Astrocyte of the spinal cord (primary cell): ENCODE measurements around the gene GALNT14.

Experiments
- DNase-seq: peaks from one replicate; pipeline ENCODE4 v3.0.0; 2011; ENCODE audit warnings: low read depth, low spot score
- H3K4me3 ChIP-seq: 2 replicates; pipeline ENCODE4 v1.5.1; 2011; ENCODE audit warnings: low read depth, mild to moderate bottlenecking, low read length, moderate library complexity
- CTCF ChIP-seq: IDR thresholded peaks from 2 replicates; pipeline ENCODE4 v1.5.1; 2012; ENCODE audit warnings: low read depth, mild to moderate bottlenecking, low read length, inconsistent platforms
- in situ Hi-C: cut with HindIII; loops from 2 replicates; pipeline ENCODE4 v1.10.0; 2017; ENCODE audit warnings: low sequenced_read_pairs

The GALNT14 gene

DNA sequence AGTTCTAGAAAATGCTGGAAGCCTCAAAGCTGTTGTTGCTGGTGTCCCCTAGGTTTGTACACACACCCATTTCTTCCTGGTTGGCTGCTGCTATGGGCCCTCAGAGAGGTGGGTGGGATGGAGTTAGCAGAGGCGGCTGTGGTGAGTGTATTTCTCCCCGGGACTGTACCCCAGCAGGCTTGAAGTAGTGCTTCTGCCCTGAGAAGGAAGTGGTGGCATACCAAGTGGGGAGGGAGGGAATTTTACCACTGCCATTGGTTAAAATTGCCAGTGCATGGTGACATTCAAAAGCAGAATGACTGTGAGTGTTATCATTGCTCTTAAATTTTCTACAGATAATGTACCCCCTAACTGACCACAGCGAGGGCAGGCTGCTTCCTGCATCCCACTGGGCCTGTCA lies 205.4 kb downstream of the GALNT14 start:
- in situ Hi-C loops, result no loop called here
- no peak for DNase-seq
- TF ChIP-seq CTCF, result no peak
- H3K4me3 ChIP-seq, result no peak overlapping the region

DNA sequence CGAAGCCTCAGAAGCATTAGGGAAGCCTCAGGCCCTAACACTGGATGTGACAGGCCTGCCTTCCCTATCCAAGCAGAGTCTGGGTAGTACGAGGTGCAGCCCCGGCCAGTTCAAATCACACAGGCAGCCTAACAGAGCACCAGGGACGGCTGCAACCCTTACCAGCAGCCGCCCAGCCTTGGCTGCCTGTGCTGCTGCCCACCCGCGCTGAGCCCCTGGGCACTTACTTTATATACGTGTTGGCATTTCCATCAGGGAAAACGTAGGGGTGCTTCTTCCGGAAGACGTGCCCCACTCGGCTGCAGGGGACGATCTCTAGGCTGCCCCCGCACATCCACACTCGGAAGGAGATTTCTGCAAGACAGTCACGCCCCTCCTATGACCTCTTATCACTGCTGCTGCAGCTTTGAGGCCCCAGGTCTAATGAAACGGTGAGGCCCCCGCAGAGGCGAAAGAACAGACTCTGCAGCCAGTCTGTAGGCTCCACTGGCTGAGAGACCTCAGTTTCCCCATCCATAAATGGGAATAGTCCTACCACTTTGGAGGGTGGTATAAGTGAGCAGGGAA lies 206.3 kb downstream of the GALNT14 start:
- H3K4me3 ChIP-seq, result no peak overlapping the region
- TF ChIP-seq CTCF, result no peak
- DNase-seq, result no peak
- in situ Hi-C loops, result no loop called here

DNA sequence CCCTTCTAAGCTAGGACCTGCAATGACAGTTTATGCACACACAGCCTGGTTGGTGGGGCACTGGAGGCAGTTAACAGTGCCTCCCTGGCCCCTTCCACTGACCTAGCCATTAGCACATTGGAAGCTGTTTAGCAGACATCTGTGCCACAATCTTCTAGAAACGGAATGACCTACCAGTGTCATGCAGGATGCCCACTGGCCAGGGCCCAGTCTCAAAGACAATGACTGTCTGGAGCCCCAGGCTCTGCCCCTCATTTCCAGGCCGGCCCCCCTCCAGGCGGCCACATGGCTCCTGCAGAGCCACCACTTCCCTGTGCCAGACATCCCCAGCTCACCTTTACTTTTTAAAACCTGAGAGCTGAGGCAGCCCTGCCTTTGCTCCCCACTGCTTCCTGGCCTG lies 207.5 kb downstream of the GALNT14 start:
- TF ChIP-seq CTCF, result no peak
- in situ Hi-C loops, result no loop called here
- DNase-seq, result no peak
- H3K4me3 ChIP-seq, result no peak overlapping the region

DNA sequence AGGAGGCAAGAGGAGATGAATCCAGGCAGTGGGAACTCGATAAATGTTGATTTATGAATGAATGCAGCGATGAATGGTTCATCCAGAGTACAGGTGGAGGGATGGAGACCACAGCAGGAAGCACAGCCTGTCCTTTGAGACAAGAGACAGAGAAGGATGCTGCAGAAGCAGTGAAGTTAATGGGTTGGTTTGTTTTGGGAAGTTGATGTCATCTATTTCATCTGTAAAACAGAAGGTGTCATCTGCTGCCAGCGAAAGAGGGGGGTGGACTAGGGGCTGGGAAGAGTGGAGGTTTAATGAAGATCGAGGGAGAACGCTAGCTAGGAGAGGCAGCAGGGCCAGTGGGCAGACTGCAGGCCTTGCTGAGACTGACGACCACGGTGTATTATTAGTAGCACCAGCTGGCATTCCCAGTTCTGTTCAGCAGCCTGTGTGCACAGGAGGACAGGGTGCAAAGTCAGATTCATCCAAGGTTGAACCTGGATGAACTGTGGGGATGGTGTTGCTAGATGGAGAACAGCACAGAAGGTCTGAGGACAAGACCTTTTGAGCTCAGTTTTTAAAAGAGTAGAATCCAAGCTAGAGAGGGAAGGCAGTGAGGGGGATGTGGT lies 210.7 kb downstream of the GALNT14 start:
- H3K4me3 ChIP-seq, result no peak overlapping the region
- no peak for DNase-seq
- no peak for TF ChIP-seq CTCF
- in situ Hi-C loops, result no loop called here

GRCh38 chr2:30926606-30927005 lies 211.6 kb downstream of the GALNT14 start:
- H3K4me3 ChIP-seq, result no peak overlapping the region
- no peak for DNase-seq
- TF ChIP-seq CTCF, result no peak
- in situ Hi-C loops, result no loop called here

DNA sequence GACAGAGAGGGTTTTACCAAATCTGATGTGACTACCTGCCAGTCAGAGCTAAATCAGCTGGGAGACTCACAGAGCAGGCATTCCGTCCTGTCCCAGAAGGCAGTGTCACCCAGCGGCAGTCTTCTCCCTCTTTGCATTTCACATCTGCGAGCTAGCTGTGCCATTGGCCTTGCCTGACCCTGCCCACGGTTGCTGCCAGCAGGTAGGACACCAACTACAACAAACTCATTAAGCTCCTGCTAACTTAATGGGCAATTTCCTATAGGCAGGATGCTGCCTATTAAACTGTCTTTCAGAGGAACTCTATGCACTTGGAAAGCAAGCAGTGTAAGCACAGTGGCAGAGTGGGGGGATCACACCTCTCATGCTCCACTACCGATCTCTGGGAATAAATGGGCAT lies 214.6 kb downstream of the GALNT14 start:
- DNase-seq, result no peak
- no peak for TF ChIP-seq CTCF
- H3K4me3 ChIP-seq, result no peak overlapping the region
- in situ Hi-C loops, result no loop called here
